ENCODE measurements around the gene CCDC78.
A peak's percentile ranks its signal among the peaks of the same experiment; 100 is the strongest.

DNA sequence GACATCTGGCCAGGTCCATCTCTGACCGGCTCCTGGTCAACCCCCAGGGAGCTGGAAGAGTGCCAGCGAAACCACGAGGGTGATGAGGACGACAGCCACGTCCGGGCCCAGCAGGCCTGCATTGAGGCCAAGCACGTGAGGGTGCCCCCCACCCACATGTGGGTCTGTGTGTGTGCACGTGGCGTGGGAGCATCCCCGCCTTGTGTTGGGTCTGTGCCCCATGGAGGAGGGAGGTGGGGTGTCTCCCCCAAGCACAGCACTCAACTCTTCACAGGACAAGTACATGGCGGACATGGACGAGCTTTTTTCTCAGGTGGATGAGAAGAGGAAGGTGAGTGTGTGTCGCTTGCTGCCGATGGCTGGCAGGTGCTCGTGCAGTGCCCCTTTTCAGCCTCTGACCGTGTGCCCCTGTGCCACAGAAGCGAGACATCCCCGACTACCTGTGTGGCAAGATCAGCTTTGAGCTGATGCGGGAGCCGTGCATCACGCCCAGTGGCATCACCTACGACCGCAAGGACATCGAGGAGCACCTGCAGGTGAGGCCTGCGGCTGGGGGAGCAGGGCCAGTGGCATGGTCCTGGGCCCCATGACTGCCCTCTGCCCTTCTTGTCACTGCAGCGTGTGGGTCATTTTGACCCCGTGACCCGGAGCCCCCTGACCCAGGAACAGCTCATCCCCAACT is 44.4 kb downstream of the CCDC78 start:
- TF ChIP-seq, protein P1, sequence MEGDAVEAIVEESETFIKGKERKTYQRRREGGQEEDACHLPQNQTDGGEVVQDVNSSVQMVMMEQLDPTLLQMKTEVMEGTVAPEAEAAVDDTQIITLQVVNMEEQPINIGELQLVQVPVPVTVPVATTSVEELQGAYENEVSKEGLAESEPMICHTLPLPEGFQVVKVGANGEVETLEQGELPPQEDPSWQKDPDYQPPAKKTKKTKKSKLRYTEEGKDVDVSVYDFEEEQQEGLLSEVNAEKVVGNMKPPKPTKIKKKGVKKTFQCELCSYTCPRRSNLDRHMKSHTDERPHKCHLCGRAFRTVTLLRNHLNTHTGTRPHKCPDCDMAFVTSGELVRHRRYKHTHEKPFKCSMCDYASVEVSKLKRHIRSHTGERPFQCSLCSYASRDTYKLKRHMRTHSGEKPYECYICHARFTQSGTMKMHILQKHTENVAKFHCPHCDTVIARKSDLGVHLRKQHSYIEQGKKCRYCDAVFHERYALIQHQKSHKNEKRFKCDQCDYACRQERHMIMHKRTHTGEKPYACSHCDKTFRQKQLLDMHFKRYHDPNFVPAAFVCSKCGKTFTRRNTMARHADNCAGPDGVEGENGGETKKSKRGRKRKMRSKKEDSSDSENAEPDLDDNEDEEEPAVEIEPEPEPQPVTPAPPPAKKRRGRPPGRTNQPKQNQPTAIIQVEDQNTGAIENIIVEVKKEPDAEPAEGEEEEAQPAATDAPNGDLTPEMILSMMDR (conservative IDR thresholded peaks at IDR 0.05; ENCODE audit: low read depth in 2 of 2) = no peak
- TF ChIP-seq EZH2 (IDR thresholded peaks at IDR 0.05; ENCODE audit: low read depth, unreplicated experiment) = no peak
- TF ChIP-seq, protein P2, sequence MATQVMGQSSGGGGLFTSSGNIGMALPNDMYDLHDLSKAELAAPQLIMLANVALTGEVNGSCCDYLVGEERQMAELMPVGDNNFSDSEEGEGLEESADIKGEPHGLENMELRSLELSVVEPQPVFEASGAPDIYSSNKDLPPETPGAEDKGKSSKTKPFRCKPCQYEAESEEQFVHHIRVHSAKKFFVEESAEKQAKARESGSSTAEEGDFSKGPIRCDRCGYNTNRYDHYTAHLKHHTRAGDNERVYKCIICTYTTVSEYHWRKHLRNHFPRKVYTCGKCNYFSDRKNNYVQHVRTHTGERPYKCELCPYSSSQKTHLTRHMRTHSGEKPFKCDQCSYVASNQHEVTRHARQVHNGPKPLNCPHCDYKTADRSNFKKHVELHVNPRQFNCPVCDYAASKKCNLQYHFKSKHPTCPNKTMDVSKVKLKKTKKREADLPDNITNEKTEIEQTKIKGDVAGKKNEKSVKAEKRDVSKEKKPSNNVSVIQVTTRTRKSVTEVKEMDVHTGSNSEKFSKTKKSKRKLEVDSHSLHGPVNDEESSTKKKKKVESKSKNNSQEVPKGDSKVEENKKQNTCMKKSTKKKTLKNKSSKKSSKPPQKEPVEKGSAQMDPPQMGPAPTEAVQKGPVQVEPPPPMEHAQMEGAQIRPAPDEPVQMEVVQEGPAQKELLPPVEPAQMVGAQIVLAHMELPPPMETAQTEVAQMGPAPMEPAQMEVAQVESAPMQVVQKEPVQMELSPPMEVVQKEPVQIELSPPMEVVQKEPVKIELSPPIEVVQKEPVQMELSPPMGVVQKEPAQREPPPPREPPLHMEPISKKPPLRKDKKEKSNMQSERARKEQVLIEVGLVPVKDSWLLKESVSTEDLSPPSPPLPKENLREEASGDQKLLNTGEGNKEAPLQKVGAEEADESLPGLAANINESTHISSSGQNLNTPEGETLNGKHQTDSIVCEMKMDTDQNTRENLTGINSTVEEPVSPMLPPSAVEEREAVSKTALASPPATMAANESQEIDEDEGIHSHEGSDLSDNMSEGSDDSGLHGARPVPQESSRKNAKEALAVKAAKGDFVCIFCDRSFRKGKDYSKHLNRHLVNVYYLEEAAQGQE (IDR thresholded peaks at IDR 0.05; ENCODE audit: unreplicated experiment) = no peak
- TF ChIP-seq NANOG (IDR thresholded peaks at IDR 0.05; ENCODE audit: borderline replicate concordance) = no peak
- TF ChIP-seq EZH2phosphoT487 (IDR thresholded peaks at IDR 0.05; ENCODE audit: unreplicated experiment) = no peak
- TF ChIP-seq POLR2AphosphoS5 (IDR thresholded peaks at IDR 0.05; ENCODE audit: low read depth) = peak; percentile 3; the same call in 1 of the 2 replicates
- TF ChIP-seq ZNF114 (CRISPR knock-in tag; IDR thresholded peaks at IDR 0.05) = no peak

Data from GM23338 (cell line).